K562 (cell line): Measurements from ENCODE around the gene VPS13C. TPM values are rescaled to one million over a fixed set of nuclear protein-coding genes. Genes with fewer than 3 reads are reported as not detected.

ENCODE experiments used
- ASH1L ChIP-seq: fragments of 450-650 bp; IDR thresholded peaks from 2 replicates; pipeline ENCODE4 v1.6.1; 2018; ENCODE audit warnings: borderline replicate concordance, mild to moderate bottlenecking, low read depth; ENCODE audit not compliant: partially characterized antibody
- BCOR ChIP-seq: fragments of 450-650 bp; IDR thresholded peaks from 2 replicates; pipeline ENCODE4 v1.6.1; 2016
- CTBP1 ChIP-seq: fragments of 450-650 bp; IDR thresholded peaks from 2 replicates; pipeline ENCODE4 v1.6.1; 2016; ENCODE audit warnings: borderline replicate concordance
- DIDO1 ChIP-seq: fragments of 450-650 bp; IDR thresholded peaks from 2 replicates; pipeline ENCODE4 v1.6.1; 2016; ENCODE audit warnings: low read depth, missing biosample characterization, missing genetic modification characterization
- FOXJ2 ChIP-seq: fragments of 200-800 bp; sonication (Bioruptor generic); IDR thresholded peaks from 2 replicates; pipeline ENCODE4 v1.6.1; 2016; ENCODE audit warnings: missing genetic modification characterization, missing compliant biosample characterization
- KAT2B ChIP-seq: IDR thresholded peaks from one replicate; pipeline ENCODE4 v1.6.1; 2012; ENCODE audit warnings: low read depth, mild to moderate bottlenecking, control low read depth, inconsistent platforms, low read length, moderate library complexity
- MECOM ChIP-seq: fragments of 250-450 bp; sonication (Bioruptor Pico); IDR thresholded peaks from 2 replicates; pipeline ENCODE4 v1.8.0; 2022; ENCODE audit warnings: inconsistent platforms
- MGA ChIP-seq: fragments of 450-650 bp; IDR thresholded peaks from 2 replicates; pipeline ENCODE4 v1.6.1; 2016; ENCODE audit warnings: mild to moderate bottlenecking, moderate library complexity
- PHF20 ChIP-seq: fragments of 450-650 bp; IDR thresholded peaks from 2 replicates; pipeline ENCODE4 v1.6.1; 2018; ENCODE audit not compliant: partially characterized antibody
- RAD21 ChIP-seq, 2 experiments: fragments of 250-450 bp in 1 of 2; fragments of 450-650 bp in 1 of 2; sonication (Bioruptor Pico) in 1 of 2; formaldehyde crosslinking in 1 of 2; IDR thresholded peaks in 1 of 2; conservative IDR thresholded peaks in 1 of 2; 2 replicates each; pipeline versions ENCODE4 v1.4.0 to v1.8.0; 2020 to 2022; ENCODE audit warnings: mild to moderate bottlenecking in 2 of 2, moderate library complexity in 1 of 2
- TCF7L2 ChIP-seq: fragments of 150-350 bp; IDR thresholded peaks from 2 replicates; pipeline ENCODE4 v1.6.1; 2016; ENCODE audit warnings: low read depth, mild to moderate bottlenecking, low read length, moderate library complexity
- VEZF1 ChIP-seq: fragments of 200-800 bp; sonication (Bioruptor generic); IDR thresholded peaks from 2 replicates; pipeline ENCODE4 v1.6.1; 2017; ENCODE audit warnings: missing genetic modification characterization, missing compliant biosample characterization
- XRCC5 ChIP-seq: fragments of 200-400 bp; formaldehyde crosslinking; IDR thresholded peaks from 2 replicates; pipeline ENCODE4 v1.6.1; 2017; ENCODE audit warnings: low read depth, mild to moderate bottlenecking, low read length
- ZBED1 ChIP-seq: IDR thresholded peaks from 2 replicates; pipeline ENCODE4 v1.6.1; 2014
- ZC3H11A ChIP-seq: IDR thresholded peaks from 2 replicates; pipeline ENCODE4 v1.6.1; 2012; ENCODE audit warnings: low read depth, low read length, improper control_type of control experiment
- ZNF830 ChIP-seq: fragments of 250-450 bp; sonication (Bioruptor Pico); IDR thresholded peaks from 2 replicates; pipeline ENCODE4 v1.5.0; 2021; ENCODE audit warnings: mild to moderate bottlenecking
- polyA plus RNA-seq, 8 experiments: library from polyadenylated mRNA; depleted of rRNA in 4 of 8; stranded (reverse) in 5 of 8; unstranded in 3 of 8; fragments of >200 nt; fragmentation: Nextera tagmentation in 2 of 8; fragmentation: Illumina TruSeq in 1 of 8; extraction: Ambion mirVana in 2 of 8; extraction: Trizol in 1 of 8; gene quantifications; 2 replicates each; pipeline versions ENCODE4 v1.2.1 to v1.2.3, GENCODE V29; 2011 to 2014; ENCODE audit warnings: inconsistent platforms in 1 of 8, missing spikeins in 1 of 8
- total RNA-seq, 7 experiments: library from RNA; depleted of rRNA in 6 of 7; stranded (reverse); fragments of >200 nt in 6 of 7; fragmentation: Illumina TruSeq in 2 of 7; extraction: Trizol in 2 of 7; gene quantifications; 2 replicates each; pipeline versions ENCODE4 v1.2.1 to v1.2.3, GENCODE V29; 2011 to 2021; ENCODE audit warnings: low replicate concordance in 1 of 7

VPS13C gene
- total and polyA plus RNA-seq, 9 of the 15 experiments (the other 6 are each of a cell fraction or from before 2014, with no cell fraction given), result 5.2 to 32.3 (median 15.7) TPM

GRCh38 chr15:62060113-62060895 lies at the start of gene VPS13C (continued):
- peak; percentile 91 for TF ChIP-seq MGA
- TF ChIP-seq RAD21 (CRISPR knock-in tag; conservative IDR thresholded peaks at IDR 0.05 in 1 of 2, IDR thresholded peaks at IDR 0.05 in 1 of 2), result peak; percentile 42 to 57
- 0 out of 2 replicates have a peak, but pooled peaks have one; percentile 64 for TF ChIP-seq ZC3H11A
- peak; percentile 26; the same call in 1 of the 2 replicates for TF ChIP-seq BCOR
- TF ChIP-seq ASH1L, result no peak
- peak; percentile 61 for TF ChIP-seq KAT2B
- peak; percentile 60 for TF ChIP-seq PHF20
- peak; percentile 89; the same call in 1 of the 2 replicates for TF ChIP-seq XRCC5
- TF ChIP-seq MECOM (CRISPR knock-in tag), result no peak
- TF ChIP-seq VEZF1 (CRISPR knock-in tag), result peak; percentile 72
- peak; percentile 73 for TF ChIP-seq TCF7L2
- no peak for TF ChIP-seq DIDO1
- TF ChIP-seq CTBP1, result peak; percentile 72
- 0 out of 2 replicates have a peak, but pooled peaks have one; percentile 30 for TF ChIP-seq FOXJ2
- TF ChIP-seq ZBED1, result no peak
- TF ChIP-seq ZNF830 (CRISPR knock-in tag), result no peak
